ENCODE data around the gene DCANP1. TPM values are rescaled to one million over a fixed set of nuclear protein-coding genes. Genes with fewer than 3 reads are reported as not detected.

The DCANP1 gene
- total and polyA plus RNA-seq, 2 of the 13 experiments (the other 11 are each of a cell fraction or from before 2014, with no cell fraction given), result not detected

GRCh38 chr5:135489466-135490244 is 42.5 kb upstream of the DCANP1 start (continued):
- TF ChIP-seq ZNF260 (CRISPR knock-in tag; IDR thresholded peaks at IDR 0.05; ENCODE audit: borderline replicate concordance, low read depth) (no peak), CCAR2 (optimal IDR thresholded peaks at IDR 0.05; ENCODE audit: low read depth, low read length) (no peak), NPAS2 (CRISPR knock-in tag; IDR thresholded peaks at IDR 0.05; ENCODE audit: borderline replicate concordance) (no peak), TRIM24 (CRISPR knock-in tag; IDR thresholded peaks at IDR 0.05) (no peak), BATF2 (CRISPR knock-in tag; IDR thresholded peaks at IDR 0.05) (no peak), RAD51 (IDR thresholded peaks at IDR 0.05; ENCODE audit: borderline replicate concordance) (no peak), RCOR2 (CRISPR knock-in tag; IDR thresholded peaks at IDR 0.05) (0 out of 2 replicates have a peak, but pooled peaks have one; percentile 26), HOXA9 (CRISPR knock-in tag; IDR thresholded peaks at IDR 0.05; ENCODE audit: borderline replicate concordance) (0 out of 2 replicates have a peak, but pooled peaks have one; percentile 61), SRSF4 (IDR thresholded peaks at IDR 0.05; ENCODE audit: low read depth, low read length, poor library complexity, severe bottlenecking) (no peak), NFE2L2 (IDR thresholded peaks at IDR 0.05; ENCODE audit: low read length) (no peak), ZNF609 (CRISPR knock-in tag; IDR thresholded peaks at IDR 0.05; ENCODE audit: borderline replicate concordance) (peak; percentile 89), SNAPC4 (CRISPR knock-in tag; IDR thresholded peaks at IDR 0.05) (no peak), TMF1 (CRISPR knock-in tag; IDR thresholded peaks at IDR 0.05; ENCODE audit: low read depth) (no peak), MTF1 (CRISPR knock-in tag; IDR thresholded peaks at IDR 0.05) (no peak), TGIF2 (CRISPR knock-in tag; IDR thresholded peaks at IDR 0.05) (no peak), SP5 (CRISPR knock-in tag; IDR thresholded peaks at IDR 0.05; ENCODE audit: borderline replicate concordance, low read depth) (peak; percentile 57; the same call in 1 of the 2 replicates), JUNB (CRISPR knock-in tag; IDR thresholded peaks at IDR 0.05; ENCODE audit: borderline replicate concordance) (no peak), ZNF883 (CRISPR knock-in tag; IDR thresholded peaks at IDR 0.05; ENCODE audit: not compliant biosample characterization) (no peak), PITX1 (CRISPR knock-in tag; IDR thresholded peaks at IDR 0.05) (peak; percentile 93)

All from HepG2 (cell line).